TTC549 (cell line): ENCODE measurements around the gene ITPK1.

Experiments
- FAIRE-seq: peaks from 2 replicates; lab custom pipeline; 2012; peaks lifted over from hg19 to GRCh38; lab: Jason Lieb, UNC

The ITPK1 gene

GRCh38 chr14:93007225-93007997 is 108.3 kb downstream of the ITPK1 start:
- no peak for FAIRE-seq

- FAIRE-seq: no peak
These were observed 109.1 kb downstream of the ITPK1 start for GRCh38 chr14:93006567-93007051.

- FAIRE-seq: no peak
These were observed 109.9 kb downstream of the ITPK1 start for GRCh38 chr14:93005838-93006237.

GRCh38 chr14:93005135-93005813 is 110.5 kb downstream of the ITPK1 start:
- FAIRE-seq: no peak

GRCh38 chr14:93004699-93005082 is 111.0 kb downstream of the ITPK1 start:
- FAIRE-seq: no peak

GRCh38 chr14:93003945-93004698 is 111.6 kb downstream of the ITPK1 start:
- FAIRE-seq: no peak

GRCh38 chr14:93002851-93003298 is 112.8 kb downstream of the ITPK1 start:
- FAIRE-seq: no peak

GRCh38 chr14:93002049-93002448 is 113.7 kb downstream of the ITPK1 start:
- FAIRE-seq: no peak

GRCh38 chr14:92998946-92999345 is 116.8 kb downstream of the ITPK1 start:
- no peak for FAIRE-seq

GRCh38 chr14:92997343-92998061 is 118.2 kb downstream of the ITPK1 start:
- FAIRE-seq: no peak

- no peak for FAIRE-seq
These were observed 120.1 kb downstream of the ITPK1 start for GRCh38 chr14:92995620-92996019.

GRCh38 chr14:92994942-92995341 is 120.8 kb downstream of the ITPK1 start:
- FAIRE-seq: no peak

GRCh38 chr14:92994131-92994676 is 121.5 kb downstream of the ITPK1 start:
- no peak for FAIRE-seq

- no peak for FAIRE-seq
These were observed 122.4 kb downstream of the ITPK1 start for GRCh38 chr14:92993302-92993701.

GRCh38 chr14:92991536-92991935 is 124.2 kb downstream of the ITPK1 start:
- no peak for FAIRE-seq

- FAIRE-seq: no peak
These were observed 125.0 kb downstream of the ITPK1 start for GRCh38 chr14:92990456-92991430.

- FAIRE-seq: no peak
These were observed 126.7 kb downstream of the ITPK1 start for GRCh38 chr14:92988786-92989755.

GRCh38 chr14:92987713-92988510 is 127.8 kb downstream of the ITPK1 start:
- no peak for FAIRE-seq

GRCh38 chr14:92987148-92987570 is 128.6 kb downstream of the ITPK1 start:
- no peak for FAIRE-seq
